Upper lobe of left lung (tissue), 6 donors: ENCODE data around the gene AHDC1. TPM values are rescaled to one million over a fixed set of nuclear protein-coding genes. Genes with fewer than 3 reads are reported as not detected.

Source experiments
- ATAC-seq, 2 donors: fragments of 200-7000 bp; cut with Tn5 transposase; one replicate each; pipeline ENCODE4 v1.9.1; 2022; ENCODE audit warnings: mild to moderate bottlenecking in 2 of 2, moderate library complexity in 2 of 2; ENCODE audit not compliant: low FRiP score in 2 of 2
- DNase-seq, 2 donors: peaks; one replicate each; pipeline ENCODE4 v3.0.0-alpha.2; 2019 to 2020
- H3K27ac ChIP-seq, 4 donors: fragments of 200-600 bp; sonication (generic); one replicate each; pipeline ENCODE4 v1.5.1; 2016 to 2019
- H3K27me3 ChIP-seq, 4 donors: fragments of 200-600 bp; sonication (generic); one replicate each; pipeline ENCODE4 v1.5.1; 2017 to 2019
- H3K36me3 ChIP-seq, 4 donors: fragments of 200-600 bp; sonication (generic); one replicate each; pipeline ENCODE4 v1.5.1; 2016 to 2019
- H3K4me1 ChIP-seq, 4 donors: fragments of 200-600 bp; sonication (generic); one replicate each; pipeline ENCODE4 v1.5.1; 2018 to 2019
- H3K4me3 ChIP-seq, 4 donors: fragments of 200-600 bp; sonication (generic); one replicate each; pipeline ENCODE4 v1.5.1; 2017 to 2019; ENCODE audit warnings: mild to moderate bottlenecking in 2 of 4, moderate library complexity in 1 of 4
- H3K9me3 ChIP-seq, 4 donors: fragments of 200-600 bp; sonication (generic); one replicate each; pipeline ENCODE4 v1.5.1; 2018 to 2019
- EP300 ChIP-seq, 4 donors: sonication (generic); formaldehyde crosslinking; IDR thresholded peaks; one replicate each; pipeline ENCODE4 v1.5.1; 2017; ENCODE audit warnings: antibody characterized with exemption in 4 of 4, control low read depth in 2 of 4
- POLR2A ChIP-seq, 4 donors: fragments of 450-650 bp; IDR thresholded peaks; one replicate each; pipeline ENCODE4 v1.5.1; 2016 to 2017; ENCODE audit warnings: antibody characterized with exemption in 4 of 4, mild to moderate bottlenecking in 2 of 4
- POLR2AphosphoS5 ChIP-seq, 2 donors: sonication (generic); formaldehyde crosslinking; IDR thresholded peaks; one replicate each; pipeline ENCODE4 v1.5.1; 2017; ENCODE audit warnings: antibody characterized with exemption in 2 of 2
- WGBS, 2 donors: methylation state at CpG; one replicate each; pipeline ENCODE4 v1.1.5; 2017 to 2018; 5-methylcytosine and 5-hydroxymethylcytosine counted together
- total RNA-seq, 6 donors: library from RNA; depleted of rRNA in 4 of 6; stranded (reverse); fragments of >200 nt in 4 of 6; gene quantifications; one replicate each; pipeline versions ENCODE4 v1.1.0 to v1.2.1, GENCODE V29; 2016 to 2021
- TF ChIP-seq, protein P1 (sequence below), 6 experiments: fragments of 450-650 bp in 4 of 6; fragments of 200-600 bp in 2 of 6; sonication (generic) in 2 of 6; IDR thresholded peaks; one replicate each; pipeline ENCODE4 v1.5.1; 2016 to 2019; ENCODE audit warnings: antibody characterized with exemption in 6 of 6
- donor health status: DM: no; HTN: no; CAD: no; lungs with moderate emphysema.
- donor health status: DM: no; HTN: yes; CAD: no; lungs with severe emphysema.

Gene AHDC1
- total RNA-seq, 6 donors from 2014 or later: 10.8 to 43.4 (median 26.2) TPM

DNA sequence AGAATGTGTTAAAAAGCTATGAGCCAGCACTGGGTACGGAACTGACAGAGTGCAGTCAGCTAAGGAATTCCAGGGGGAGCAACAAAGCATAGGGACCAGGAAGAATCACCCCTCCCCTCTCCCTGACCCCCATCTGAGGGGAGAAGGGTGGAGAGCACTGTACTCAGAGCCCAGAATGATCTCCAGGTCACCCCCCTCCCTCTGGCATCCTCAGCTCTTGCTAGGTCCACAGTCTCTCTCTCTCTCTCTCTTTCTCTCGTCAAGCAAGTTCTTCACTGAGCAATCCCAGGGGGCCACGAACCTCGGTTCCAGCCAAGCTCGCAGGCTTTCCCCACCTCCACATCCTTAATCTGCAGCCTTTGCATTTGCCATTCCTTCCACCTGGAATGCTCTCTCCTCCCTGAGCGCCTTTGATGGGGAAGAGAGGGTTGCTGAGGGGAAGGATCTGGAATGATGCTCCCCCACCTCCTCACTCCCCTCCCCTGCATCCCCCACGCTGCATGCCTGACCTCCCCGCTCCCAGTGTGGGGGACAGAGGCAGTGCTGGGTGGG lies 107.3 kb downstream of the AHDC1 start:
- H3K4me1 ChIP-seq: peaks cover 4 to 11% (median 7%) of the 10 kb centered on the region in 4 donors
- 52 to 56% methylated on average over 8 of the region's 8 CpGs for WGBS, 2 donors
- H3K9me3 ChIP-seq: no peaks in the 10 kb centered on the region
- no peaks in the 10 kb centered on the region for H3K36me3 ChIP-seq
- H3K27me3 ChIP-seq: no peaks in the 10 kb centered on the region
- no peak overlapping the region for H3K27ac ChIP-seq
- H3K4me3 ChIP-seq: no peak overlapping the region
- peak in 1 of 2 donors; percentile 32 for ATAC-seq
- TF ChIP-seq, protein P1, sequence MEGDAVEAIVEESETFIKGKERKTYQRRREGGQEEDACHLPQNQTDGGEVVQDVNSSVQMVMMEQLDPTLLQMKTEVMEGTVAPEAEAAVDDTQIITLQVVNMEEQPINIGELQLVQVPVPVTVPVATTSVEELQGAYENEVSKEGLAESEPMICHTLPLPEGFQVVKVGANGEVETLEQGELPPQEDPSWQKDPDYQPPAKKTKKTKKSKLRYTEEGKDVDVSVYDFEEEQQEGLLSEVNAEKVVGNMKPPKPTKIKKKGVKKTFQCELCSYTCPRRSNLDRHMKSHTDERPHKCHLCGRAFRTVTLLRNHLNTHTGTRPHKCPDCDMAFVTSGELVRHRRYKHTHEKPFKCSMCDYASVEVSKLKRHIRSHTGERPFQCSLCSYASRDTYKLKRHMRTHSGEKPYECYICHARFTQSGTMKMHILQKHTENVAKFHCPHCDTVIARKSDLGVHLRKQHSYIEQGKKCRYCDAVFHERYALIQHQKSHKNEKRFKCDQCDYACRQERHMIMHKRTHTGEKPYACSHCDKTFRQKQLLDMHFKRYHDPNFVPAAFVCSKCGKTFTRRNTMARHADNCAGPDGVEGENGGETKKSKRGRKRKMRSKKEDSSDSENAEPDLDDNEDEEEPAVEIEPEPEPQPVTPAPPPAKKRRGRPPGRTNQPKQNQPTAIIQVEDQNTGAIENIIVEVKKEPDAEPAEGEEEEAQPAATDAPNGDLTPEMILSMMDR (IDR thresholded peaks at IDR 0.05): no peak
- TF ChIP-seq EP300 (IDR thresholded peaks at IDR 0.05) (no peak), POLR2A (IDR thresholded peaks at IDR 0.05) (no peak), POLR2AphosphoS5 (IDR thresholded peaks at IDR 0.05) (no peak)
- DNase-seq: no peak

GRCh38 chr1:27492796-27493195 lies 111.1 kb downstream of the AHDC1 start:
- TF ChIP-seq POLR2A (IDR thresholded peaks at IDR 0.05) (no peak), EP300 (IDR thresholded peaks at IDR 0.05) (no peak), POLR2AphosphoS5 (IDR thresholded peaks at IDR 0.05) (no peak)
- TF ChIP-seq, protein P1 (IDR thresholded peaks at IDR 0.05): no peak
- peak overlapping the region in 3 of 4 donors; percentile 98 to 100 (median 99) for H3K27ac ChIP-seq
- no peaks in the 10 kb centered on the region for H3K27me3 ChIP-seq
- H3K4me3 ChIP-seq: no peak overlapping the region
- no peaks in the 10 kb centered on the region for H3K36me3 ChIP-seq
- WGBS, 2 donors: 91 to 95% methylated on average over 3 of the region's 3 CpGs
- no peaks in the 10 kb centered on the region for H3K9me3 ChIP-seq
- peaks cover 19 to 28% (median 25%) of the 10 kb centered on the region in 4 donors for H3K4me1 ChIP-seq
- no peak for ATAC-seq
- DNase-seq: no peak

DNA sequence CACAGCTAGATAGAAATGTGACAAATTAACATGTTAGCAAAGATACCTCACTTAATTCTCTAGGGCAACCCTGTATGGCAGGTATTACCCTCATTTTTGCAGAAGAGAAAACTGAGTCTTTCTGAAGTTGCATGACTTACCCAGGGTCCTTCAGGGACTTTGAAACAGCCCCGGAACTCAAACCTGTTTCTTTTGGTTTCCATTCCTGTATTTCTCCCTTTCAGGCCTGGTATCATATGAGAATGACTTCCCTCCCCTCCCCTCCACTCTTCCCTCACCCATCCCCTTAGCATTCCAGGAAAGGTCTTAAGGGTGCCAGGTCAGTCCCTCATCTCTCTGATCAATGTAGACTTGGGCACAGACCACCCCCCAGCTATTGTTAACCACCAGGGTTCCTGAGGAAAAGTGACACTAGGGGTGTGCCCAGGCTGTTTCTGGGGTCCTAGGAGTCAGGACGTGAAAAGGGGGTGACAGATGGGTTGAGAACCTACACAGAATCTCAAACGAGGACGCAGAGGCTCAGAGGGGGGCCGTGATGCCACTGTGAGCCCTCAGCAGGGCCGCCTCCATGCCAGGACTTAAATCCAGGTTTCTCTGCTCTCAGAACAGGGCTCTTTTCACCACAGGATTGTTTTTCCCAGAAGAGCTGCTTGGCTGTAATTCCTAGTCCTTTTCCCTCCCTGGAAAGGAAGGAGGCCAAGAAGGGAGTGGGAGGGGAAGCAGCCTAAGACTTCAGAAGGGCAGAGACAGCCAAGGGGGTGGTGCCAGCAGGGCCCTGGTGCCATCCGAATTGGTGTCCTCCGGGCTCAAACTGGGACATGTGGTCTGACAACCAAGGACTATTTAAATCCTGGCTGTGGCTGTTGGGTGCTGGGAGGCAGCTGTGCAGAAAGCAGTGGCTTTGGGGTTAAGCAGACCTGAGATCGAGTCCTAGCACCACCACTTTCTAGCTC lies 111.9 kb downstream of the AHDC1 start:
- ATAC-seq (no peak), DNase-seq (no peak)
- 46 to 55% methylated on average over 9 of the region's 9 CpGs for WGBS, 2 donors
- no peak overlapping the region for H3K4me3 ChIP-seq
- H3K4me1 ChIP-seq: peaks cover 20 to 30% (median 26%) of the 10 kb centered on the region in 4 donors
- no peak for TF ChIP-seq POLR2AphosphoS5 (IDR thresholded peaks at IDR 0.05)
- H3K9me3 ChIP-seq: no peaks in the 10 kb centered on the region
- no peaks in the 10 kb centered on the region for H3K27me3 ChIP-seq
- H3K36me3 ChIP-seq: no peaks in the 10 kb centered on the region
- peak overlapping the region; percentile 64 to 100 (median 98) for H3K27ac ChIP-seq

DNA sequence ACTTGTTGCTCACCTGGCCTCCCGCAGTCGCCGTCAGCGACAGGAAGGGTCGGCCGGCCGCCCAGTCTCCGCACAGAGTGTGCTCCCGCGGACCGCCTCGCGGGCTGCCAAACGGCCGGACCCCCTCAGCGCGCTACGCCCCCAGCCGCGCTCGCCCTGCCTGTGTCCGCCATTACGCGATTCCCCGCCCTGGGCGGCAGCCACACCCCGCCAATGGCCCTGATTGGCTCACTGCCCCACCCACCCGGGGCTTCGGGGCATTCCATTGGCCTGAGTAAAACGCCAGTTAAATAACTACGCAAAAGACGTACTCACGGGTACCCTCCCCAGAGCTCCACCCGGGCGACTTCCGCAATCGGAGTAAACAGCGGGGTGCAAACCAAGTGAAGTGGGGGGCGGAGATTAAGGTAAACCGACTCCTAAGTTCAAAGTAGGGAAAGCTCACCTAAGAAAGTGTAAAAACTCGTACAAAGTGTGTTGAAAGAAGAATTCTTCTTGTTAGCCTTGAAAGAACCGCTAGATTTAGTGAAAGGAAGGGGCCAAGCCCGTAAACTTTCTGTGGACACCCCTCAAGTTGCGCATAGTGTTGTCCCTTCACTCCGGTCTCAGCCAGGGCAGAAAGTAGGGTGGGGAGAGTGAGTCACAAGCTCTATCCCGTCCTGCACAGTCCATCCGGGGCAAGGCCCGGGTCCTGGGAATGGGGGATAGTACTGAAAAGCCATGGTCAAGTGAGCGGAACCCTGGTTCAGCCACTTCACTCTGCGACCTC lies 113.8 kb downstream of the AHDC1 start, which contains the start of gene WASF2:
Gene WASF2 (minus strand): TSS at position 195 of the 769 bp plus-strand sequence. CDS start 61,277 bp downstream, outside the sequence.
- DNase-seq (peak; percentile 96 to 97), ATAC-seq (peak; percentile 97 to 99)
- H3K36me3 ChIP-seq: no peaks in the 10 kb centered on the region
- TF ChIP-seq EP300 (IDR thresholded peaks at IDR 0.05): peak in 1 of 4 donors; percentile 33
- peak; percentile 92 to 97 for TF ChIP-seq POLR2AphosphoS5 (IDR thresholded peaks at IDR 0.05)
- peak; percentile 51 to 98 (median 92) for TF ChIP-seq POLR2A (IDR thresholded peaks at IDR 0.05)
- TF ChIP-seq, protein P1 (IDR thresholded peaks at IDR 0.05): peak in 2 of 6 experiments; percentile 38 to 39
- no peaks in the 10 kb centered on the region for H3K27me3 ChIP-seq
- H3K9me3 ChIP-seq: no peaks in the 10 kb centered on the region
- H3K4me3 ChIP-seq: peak within 1 kb of the TSS; percentile 62 to 100 (median 76)
- WGBS, 2 donors: 0 to 1% methylated on average over 24 to 26 of the region's 50 CpGs
- peak within 1 kb of the TSS; percentile 97 to 100 (median 98) for H3K27ac ChIP-seq
- H3K4me1 ChIP-seq: peaks cover 29 to 47% (median 40%) of the 10 kb centered on the region in 4 donors
